ENCODE measurements around the gene MOB3A.

Gene MOB3A

DNA sequence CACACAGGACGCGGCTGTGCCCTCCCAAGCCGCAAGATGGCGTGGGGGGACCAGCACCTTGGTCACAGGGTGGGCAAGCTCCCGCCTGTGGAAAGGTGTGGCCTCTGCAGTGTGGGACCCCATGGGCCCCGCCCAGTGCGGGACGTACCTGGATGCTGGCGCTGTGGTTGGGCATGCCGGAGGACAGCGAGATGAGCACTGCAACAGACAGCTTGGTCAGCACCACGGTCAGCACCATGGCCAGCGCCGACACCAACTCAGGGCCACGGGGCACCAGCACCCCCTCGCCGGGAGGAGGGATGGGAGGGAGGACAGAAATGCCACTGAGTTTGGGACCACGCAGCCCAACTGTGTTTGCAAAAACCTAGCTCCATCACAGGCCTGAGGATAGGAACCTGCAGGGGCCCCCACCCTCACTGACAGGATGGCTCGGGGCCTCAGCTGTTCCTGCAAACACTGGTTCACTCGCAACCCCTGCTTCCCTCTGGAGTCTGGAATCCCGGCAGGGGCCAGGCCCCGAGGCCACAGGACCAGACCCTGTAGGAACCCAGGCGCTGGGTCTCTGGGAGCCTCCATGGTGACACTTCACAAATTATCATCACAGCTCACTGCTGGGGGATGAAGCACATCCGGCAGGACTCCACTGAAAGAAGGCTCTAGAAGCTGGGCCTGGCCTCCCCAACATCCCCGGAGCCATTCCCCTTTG lies 27.7 kb upstream of the MOB3A start:
- DNase-seq (ENCODE audit: low read depth), result no peak

DNA sequence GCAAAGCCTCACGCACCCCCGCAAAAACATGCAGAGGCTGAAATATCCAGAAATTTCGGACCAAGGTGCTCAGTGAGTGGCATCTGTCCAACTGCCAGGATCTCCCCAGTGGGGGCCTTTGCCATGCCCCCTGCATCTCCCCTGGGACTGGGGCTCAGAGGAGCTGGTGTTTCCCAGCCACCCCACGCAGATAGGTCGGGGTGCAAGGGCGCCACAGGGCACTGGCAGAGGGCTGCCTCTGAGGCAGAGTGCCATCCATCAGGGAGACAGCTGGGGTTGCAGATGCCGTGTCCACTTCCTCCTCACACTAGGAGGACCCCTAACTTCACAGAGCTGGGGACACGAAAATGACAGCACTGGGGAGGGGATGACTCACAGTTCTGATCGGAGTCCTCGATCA lies 26.9 kb upstream of the MOB3A start:
- DNase-seq (ENCODE audit: low read depth), result no peak

DNA sequence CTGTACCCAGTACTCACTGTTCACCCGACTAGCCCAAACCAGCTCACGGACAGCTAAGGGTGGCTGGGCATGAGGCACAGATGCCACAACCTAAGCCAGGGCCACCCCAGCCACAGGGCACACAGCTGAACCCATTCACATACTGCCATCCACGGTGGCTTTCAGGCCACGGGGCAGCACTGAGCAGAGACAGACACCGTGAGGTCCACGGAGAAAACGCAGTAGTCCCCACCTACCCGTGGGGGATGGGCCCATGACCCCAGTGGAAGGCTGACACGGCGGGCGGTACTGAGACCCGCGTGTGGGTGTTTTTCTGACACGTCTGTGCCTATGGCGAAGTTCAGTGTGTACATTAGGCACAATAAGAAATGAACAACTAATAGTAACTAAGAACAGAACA lies 26.1 kb upstream of the MOB3A start:
- DNase-seq (ENCODE audit: low read depth), result no peak

DNA sequence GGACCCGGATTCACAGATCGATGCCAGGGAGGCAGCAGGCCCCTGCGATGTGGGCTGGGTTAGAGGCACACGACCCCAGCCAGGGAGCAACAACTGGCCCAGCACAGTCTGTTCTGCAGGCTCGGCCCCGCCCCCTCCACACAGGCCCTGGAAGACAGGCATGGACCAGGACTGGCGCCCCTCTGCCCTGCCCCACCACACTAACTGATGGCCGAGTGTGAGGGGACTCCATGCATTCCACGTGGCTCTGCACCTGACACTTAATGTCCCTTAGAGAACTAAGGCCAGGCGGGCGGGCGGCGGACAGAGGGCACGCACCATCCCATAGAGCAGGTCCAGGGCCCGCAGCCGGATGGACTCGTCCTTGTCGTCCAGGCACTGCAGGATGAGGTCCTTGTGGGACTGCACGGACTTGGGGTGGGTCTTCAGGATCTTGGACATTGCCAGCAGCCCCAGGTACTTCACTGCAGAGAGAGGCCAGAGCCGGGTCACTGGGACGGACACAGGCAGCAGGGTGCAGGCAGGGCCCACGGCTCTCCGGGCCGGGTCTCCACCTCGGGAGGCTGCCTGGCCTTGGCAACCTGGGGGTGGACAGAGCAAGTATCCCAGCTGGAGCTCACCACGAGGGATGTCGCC lies 25.4 kb upstream of the MOB3A start:
- DNase-seq (ENCODE audit: low read depth), result no peak

DNA sequence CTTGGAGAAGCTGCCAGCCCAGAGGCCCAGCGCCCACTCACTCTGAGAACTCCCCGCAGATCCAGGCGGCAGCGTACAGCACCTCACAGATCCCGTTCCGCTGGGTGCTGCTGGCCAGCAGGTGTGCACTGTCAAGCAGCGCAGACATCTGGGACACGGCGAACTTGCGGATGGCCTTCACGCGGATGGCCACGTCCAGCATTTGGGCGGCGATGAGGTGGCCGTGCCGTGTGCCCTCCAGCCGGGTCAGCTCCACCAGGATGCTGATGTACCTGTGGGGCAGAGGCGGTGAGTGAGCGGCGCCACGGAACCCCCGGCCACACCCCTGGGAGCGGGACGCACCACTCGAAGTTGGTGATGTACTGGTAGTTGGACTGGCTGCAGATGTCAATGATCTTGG lies 24.7 kb upstream of the MOB3A start:
- no peak for DNase-seq (ENCODE audit: low read depth)

DNA sequence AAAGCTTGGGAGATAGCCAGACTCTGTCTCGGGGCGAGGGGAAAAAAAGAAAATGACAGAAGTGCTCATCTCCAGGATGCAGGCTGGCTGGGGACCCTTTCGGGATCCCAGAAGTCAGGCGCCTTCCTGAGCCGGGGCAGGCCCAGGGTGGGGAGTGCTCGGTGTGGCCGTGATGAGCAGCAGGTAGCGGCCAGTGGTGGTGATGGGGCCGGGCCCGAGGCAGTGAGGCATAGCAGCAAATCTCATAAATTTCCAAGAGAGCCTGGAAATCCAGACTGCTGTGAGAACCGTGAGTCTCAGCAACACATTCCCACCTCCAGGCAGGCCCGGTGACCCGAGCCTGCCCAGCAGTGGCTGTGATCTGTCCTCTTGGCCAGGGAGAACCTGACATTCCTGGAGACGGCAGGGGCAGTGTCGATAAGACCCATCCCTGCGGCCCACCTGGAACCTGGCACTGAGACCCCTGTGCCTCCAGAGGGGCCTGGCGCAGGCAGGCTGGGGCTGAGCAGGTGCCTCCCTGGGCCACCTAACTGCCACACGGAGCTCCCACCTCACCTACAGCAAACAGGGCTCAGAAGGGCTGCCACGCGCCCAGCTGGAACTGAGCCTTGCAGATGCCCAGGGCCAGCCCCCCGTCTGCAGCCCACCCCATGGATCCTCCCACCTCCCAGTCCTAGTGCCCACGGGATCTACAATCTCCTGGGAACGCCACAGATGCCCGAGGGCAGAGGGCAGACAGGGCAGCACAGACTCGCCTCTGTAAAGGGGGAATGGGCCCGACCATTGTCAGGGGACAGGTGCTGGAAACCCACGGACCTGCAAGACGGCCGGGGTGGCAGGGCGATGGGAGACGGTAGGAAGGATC lies 24.0 kb upstream of the MOB3A start:
- DNase-seq (ENCODE audit: low read depth), result no peak

DNA sequence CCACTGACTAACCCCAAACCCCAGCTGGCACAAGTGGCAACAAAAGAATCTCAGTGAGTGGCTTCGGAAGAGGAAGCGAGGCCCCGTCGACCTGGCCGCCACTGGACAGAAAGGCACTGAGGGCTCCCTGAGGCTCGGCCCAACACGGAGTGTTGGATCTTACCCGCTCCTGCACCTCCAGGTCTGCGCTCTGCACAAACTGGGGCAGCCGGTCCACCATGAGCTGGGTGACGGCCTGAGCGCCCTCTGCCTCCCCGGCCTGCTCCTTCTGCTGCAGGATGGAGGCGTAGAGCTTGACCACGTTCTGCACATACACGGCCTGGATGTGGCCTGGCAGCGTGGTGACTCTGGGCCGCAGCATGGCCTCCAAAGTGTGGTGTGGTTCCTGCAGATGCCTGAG lies 22.3 kb upstream of the MOB3A start:
- no peak for DNase-seq (ENCODE audit: low read depth)

DNA sequence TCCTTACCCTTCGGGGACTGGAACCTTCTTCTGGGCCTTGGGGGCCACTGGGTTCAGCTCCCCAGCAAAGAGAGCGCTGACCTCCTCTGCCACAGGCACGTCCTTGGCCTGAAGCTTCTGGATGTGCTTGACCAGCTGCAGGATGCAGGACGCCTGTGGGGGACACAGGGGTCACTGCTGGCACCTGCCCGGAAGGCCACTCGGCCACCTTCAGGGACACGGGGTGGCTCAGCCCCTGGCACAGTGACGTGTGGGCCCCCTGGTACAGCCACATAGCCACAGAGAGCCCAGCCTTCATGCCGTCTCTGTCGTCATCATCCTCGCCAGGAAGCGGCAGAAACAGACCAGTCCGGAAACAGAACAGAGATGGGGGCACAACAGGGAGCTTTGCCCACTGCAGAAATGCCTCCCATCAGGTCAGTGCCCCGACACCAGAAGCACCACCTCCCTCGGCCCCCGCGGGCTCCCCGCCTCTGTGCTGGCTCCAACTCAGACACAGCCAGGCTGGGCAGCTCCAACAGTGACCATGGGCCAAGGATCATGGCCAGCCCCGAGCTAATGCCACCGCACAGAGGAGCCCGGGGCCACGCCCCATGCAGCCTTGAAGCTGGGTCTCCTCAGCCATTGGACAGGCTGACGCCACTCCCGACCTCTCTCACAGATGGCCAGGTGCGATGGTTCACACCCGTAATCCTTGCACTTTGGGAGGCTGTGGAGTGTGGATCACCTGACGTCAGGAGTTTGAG lies 21.3 kb upstream of the MOB3A start:
- DNase-seq (ENCODE audit: low read depth), result no peak

DNA sequence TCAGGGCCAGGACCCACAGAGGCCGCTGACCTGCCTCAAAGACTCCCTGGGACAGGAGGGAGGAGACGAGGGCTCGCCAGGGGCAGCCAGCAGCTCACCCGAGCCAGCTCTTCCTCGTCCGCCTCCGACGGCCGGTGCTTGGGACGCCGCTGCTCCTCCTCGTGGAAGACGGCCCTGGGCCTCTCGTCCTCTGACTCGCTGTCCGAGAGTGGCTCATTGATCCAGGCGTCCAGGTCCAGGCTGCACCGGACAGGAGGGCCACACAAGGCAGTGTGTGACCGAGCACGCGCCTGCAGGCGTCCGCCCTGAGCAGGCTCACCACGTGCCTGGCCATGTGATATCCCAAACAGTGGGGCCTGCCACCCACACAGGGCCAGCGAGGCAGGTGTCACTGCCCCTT lies 20.4 kb upstream of the MOB3A start:
- DNase-seq (ENCODE audit: low read depth), result no peak

DNA sequence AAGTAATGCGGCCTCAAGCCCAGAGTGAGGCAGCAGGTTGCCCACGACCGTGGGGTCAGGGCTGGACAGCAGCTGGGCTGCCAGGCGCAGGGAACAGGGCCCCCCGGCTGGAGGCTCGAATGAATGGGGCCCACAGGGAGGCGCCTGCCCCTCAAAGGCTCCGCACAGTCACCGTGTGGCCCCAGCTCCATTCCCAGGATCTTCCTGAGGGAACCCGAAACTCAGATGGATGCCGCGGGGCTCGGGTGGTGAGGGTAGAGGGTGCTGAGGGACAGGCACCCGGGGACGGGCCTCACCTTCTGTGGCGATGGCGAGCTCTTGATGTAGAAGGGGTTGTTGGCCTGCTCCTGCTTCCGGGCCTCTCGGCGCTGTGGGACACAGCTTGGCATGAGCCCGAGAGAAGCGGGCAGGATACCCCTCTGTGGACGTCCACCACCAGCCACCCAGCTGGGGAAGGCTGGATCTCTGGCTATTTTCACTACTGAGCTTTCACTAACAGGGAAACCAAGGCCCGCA lies 19.8 kb upstream of the MOB3A start:
- DNase-seq (ENCODE audit: low read depth), result no peak

DNA sequence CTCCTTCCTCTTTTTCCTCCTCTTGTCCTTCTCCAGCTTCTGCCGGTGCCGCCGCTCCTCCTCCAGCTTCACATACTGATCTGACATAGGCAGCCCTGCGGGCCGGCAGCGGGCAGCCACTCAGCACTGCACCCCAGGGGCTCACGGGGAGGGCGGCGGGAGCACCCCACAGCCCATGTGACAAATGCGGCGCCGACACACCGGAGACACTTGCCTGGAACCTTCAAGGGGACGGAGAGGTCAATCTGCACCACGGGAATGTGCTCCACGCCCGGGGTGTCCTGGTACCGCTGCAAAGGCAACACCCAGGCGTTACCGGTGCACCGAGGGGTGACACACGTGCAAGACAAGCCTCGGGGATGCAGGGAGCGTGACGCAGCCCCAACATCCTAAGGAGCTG lies 19.2 kb upstream of the MOB3A start:
- DNase-seq (ENCODE audit: low read depth), result no peak

DNA sequence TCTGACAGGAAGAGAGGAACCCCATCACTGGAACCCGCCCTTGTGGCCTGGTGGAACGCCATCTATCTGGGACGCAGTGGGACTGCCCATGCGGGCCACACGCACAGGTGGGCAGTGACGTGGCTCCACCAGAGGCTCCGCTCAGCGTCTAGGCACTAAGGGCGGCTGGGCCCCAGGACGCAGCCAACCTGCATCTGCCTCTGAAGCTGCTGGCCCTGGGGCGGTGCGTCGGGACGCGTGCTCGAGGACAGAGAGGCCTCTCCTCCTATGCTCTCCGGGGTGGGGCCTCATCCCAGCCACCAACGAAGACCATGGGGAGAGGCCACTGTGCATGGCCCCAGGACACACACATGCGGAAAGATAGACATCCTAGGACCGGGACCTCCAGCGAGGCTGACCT lies 18.7 kb upstream of the MOB3A start:
- no peak for DNase-seq (ENCODE audit: low read depth)

DNA sequence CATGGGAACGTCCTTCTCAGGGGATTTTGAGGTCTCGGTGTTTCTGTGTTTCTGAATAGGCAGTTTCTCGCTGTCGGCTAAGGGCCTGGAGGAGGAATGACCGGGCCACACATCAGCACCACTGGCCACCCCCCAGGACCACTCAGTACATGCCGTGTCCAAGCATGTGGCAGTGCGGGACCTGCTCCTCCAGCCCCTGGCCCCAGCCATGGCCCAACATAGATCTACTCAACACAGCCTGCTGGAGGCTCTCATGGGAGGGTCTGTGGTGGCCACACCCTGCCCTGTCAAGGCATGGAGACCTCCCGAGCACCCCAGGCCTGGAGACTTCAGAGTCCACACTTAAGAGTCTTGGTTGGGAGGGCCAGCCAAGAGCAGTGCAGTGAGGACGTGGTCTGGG lies 18.1 kb upstream of the MOB3A start:
- no peak for DNase-seq (ENCODE audit: low read depth)

DNA sequence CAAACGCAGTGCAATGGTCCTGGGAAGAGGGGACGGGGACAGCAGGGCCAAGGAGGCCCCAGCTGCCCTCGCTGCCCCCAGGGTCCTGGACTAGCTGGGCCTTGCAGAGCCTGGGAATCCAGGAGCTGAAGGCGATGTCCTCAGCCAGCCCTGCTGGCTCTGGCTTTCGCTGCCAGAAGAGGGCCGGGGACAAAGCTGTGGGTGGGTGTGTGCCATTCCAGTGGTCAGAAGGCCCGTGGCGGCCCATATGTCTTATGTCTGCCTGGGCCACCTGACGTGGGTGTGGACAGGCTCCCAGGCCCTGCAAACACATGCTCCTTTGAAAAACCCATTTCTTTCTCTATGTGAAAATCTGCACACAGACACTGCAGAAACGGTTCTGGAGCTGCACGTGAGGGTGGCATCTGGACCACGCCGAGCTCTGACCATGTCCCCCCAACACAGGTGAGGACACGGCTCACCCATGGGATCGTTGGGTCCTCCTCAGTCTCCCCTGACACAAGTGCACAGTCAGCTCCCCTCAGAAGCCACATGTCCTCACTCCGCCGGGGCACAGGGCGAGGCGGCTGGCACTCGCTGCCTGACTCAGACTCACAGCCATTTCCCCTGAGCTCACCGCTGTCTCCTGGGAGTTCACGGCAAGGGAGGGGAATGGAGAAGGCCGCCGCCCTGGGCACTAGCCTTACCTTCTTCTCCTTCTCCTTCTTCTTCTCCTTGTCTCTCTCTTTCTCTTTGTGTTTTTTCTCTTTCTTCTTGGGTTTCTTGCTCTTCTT lies 17.5 kb upstream of the MOB3A start:
- DNase-seq (ENCODE audit: low read depth), result no peak

DNA sequence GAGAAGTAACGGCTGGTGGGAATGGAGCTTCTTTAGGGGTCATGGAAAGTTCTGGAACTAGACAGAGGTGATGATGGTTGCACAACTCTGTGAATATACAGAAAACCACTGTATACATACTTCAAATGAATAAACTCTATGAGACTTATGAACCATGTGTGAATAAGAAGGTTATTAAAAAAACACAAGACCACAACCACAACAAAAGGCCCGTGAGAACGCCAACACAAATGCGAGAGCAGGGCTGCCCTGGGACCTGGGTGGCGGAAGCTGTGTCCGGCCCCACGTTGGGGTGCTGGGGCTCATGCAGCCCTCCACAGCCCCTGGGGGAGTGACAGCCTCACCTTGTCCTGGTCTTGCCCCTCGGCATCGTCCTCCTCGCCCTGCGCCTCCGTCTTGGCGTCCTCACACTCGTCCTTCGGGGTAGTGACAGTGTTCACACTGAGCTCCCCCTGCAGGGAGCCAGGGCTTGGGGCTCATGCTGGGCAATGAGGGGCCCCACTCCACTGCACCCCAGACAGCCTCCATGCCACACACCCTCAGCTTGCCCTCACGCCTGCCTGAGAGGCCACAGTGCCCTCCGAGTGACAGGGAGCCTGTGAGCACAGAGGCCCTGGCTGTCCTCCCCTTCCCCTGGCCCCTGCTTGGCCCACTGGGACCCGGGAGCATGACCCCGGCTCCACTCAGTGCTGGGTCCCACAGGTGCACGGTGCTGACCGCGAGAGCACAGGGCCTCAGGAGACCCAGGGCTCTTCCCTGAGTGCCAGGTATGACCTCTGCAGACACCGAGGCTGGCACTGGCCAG lies 16.6 kb upstream of the MOB3A start:
- DNase-seq (ENCODE audit: low read depth), result no peak

DNA sequence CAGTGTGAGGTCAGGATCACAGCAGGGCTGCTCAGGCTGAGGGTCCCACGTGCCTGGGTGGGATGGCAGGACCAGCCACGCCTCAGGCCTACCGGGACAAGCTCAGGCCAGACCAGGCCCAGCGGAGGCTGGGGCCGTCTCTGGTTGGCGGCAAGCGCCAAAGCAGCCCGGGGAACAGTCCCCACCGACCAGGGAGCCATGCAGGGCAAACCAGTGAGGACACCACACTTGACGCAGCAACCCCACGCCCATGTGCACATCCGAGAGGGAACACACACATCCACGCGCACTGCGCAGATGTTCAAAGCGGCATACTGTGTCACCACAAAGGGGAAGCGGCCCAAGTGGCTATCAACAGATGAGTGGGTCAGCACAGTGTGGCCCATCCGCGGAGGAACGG lies 15.8 kb upstream of the MOB3A start:
- no peak for DNase-seq (ENCODE audit: low read depth)

DNA sequence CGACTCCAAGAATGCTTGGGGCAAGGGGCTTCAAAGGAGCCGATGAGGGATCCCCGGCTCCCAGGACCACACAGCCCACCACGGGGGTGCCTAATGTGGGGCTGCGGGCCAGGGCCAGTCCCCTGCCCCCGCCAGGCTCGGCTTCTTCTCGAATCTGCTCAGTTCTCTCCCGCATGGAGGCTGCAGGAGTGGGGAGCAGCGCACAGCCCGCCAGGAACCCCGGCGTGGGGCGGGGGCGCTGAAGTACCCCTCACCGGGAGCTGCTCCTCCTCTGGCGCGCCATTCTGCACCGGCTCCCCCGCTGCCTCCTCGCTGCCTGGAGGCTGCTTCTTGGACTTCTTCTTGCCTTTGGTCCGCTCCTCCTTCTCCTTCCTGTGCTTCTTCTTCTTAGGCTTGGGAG lies 15.3 kb upstream of the MOB3A start:
- DNase-seq (ENCODE audit: low read depth), result no peak

DNA sequence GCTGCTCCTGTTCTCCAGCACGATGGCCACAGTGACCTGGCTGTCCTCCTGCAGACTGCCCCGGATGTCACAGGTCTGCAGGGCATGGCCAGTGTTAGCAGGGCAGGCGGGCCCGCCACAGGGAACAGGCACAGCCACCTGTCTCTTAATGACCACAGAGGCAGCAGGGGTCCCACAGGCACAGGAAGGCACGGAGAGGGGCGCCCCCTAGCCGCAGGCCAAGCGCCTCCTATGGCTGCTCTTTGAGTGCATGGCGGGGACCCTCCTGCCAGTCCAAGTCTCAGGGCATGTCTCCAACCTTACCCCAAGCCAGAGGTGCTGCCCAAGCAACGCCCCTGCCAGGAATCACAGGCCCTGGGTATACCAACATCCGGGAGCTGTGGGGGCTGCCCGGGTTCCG lies 14.7 kb upstream of the MOB3A start:
- DNase-seq (ENCODE audit: low read depth), result no peak

DNA sequence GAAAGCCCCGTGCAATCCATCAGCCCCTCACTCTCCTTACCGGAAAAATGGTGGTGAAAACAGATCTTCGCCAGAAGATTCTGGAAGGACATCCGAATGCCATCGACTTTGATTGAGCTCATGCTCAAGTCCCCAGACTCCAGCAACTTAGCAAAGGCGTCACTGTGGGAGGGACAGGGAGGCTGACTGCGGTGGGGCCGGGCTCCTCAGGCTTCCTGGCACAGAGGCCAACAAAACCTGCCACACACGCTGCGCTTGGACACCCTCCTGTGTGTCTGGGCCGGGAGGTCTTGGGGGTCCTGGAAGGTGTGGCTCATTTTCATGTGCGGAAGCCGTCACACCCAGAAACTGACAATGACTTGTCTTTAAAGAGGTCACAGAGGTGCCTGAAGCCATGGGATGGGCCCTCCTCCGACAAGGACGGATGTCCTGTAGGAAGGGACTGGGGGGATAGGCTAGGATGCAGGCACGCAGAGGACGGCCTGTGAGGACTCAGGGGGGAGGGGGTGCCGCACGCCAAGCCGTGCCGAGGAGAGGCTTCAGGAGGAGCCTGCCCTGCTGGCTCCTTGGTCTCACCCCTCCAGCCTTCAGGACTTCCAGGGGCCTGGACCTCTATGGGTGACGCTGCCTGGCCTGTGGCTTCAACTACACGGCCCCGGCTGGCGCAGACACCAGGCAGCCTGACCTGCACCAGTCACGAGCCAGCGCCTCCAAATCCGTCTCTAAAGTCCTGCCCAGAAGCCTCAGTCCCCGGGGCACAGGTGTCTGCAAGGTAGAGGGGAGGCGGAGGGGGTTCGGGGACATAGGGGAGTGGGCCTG lies 13.1 kb upstream of the MOB3A start:
- no peak for DNase-seq (ENCODE audit: low read depth)
